Measurements from ENCODE around the gene CBY1.
"Not testable (repeated sequence)": the region's sequence is repeated elsewhere in the genome, so short reads cannot be mapped to it uniquely, and the experiment has no call there.

CBY1 gene

GRCh38 chr22:38638728-38639127 is 17.7 kb upstream of the CBY1 start:
- peaks cover 44% of the 10 kb centered on the region for H3K36me3 Mint-ChIP-seq (ENCODE audit: low read depth)
- H3K27ac Mint-ChIP-seq, result peak overlapping the region; percentile 81 to 93 (median 90)
- no peak overlapping the region for H3K4me3 Mint-ChIP-seq
- H3K9me3 Mint-ChIP-seq, result no peaks in the 10 kb centered on the region
- no peaks in the 10 kb centered on the region for H3K4me1 Mint-ChIP-seq
- H3K27me3 Mint-ChIP-seq (ENCODE audit: low read depth), result no peaks in the 10 kb centered on the region
- TF ChIP-seq, protein P1, sequence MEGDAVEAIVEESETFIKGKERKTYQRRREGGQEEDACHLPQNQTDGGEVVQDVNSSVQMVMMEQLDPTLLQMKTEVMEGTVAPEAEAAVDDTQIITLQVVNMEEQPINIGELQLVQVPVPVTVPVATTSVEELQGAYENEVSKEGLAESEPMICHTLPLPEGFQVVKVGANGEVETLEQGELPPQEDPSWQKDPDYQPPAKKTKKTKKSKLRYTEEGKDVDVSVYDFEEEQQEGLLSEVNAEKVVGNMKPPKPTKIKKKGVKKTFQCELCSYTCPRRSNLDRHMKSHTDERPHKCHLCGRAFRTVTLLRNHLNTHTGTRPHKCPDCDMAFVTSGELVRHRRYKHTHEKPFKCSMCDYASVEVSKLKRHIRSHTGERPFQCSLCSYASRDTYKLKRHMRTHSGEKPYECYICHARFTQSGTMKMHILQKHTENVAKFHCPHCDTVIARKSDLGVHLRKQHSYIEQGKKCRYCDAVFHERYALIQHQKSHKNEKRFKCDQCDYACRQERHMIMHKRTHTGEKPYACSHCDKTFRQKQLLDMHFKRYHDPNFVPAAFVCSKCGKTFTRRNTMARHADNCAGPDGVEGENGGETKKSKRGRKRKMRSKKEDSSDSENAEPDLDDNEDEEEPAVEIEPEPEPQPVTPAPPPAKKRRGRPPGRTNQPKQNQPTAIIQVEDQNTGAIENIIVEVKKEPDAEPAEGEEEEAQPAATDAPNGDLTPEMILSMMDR (IDR thresholded peaks at IDR 0.05; ENCODE audit: unreplicated experiment in 3 of 3), result no peak

GRCh38 chr22:38641476-38642040 is 14.9 kb upstream of the CBY1 start:
- Mint-ChIP-seq H3K36me3 (ENCODE audit: low read depth) (peaks cover 46% of the 10 kb centered on the region), H3K27ac (no peak overlapping the region), H3K4me3 (no peak overlapping the region), H3K27me3 (ENCODE audit: low read depth) (no peaks in the 10 kb centered on the region), H3K9me3 (no peaks in the 10 kb centered on the region), H3K4me1 (no peaks in the 10 kb centered on the region)
- TF ChIP-seq, protein P1 (IDR thresholded peaks at IDR 0.05; ENCODE audit: unreplicated experiment in 3 of 3), result no peak

GRCh38 chr22:38644245-38644644 is 12.2 kb upstream of the CBY1 start:
- H3K27ac Mint-ChIP-seq; H3K4me3 Mint-ChIP-seq; H3K4me1 Mint-ChIP-seq; H3K9me3 Mint-ChIP-seq; H3K27me3 Mint-ChIP-seq (ENCODE audit: low read depth): not testable (repeated sequence)
- H3K36me3 Mint-ChIP-seq (ENCODE audit: low read depth), result peaks cover 56% of the 10 kb centered on the region

DNA sequence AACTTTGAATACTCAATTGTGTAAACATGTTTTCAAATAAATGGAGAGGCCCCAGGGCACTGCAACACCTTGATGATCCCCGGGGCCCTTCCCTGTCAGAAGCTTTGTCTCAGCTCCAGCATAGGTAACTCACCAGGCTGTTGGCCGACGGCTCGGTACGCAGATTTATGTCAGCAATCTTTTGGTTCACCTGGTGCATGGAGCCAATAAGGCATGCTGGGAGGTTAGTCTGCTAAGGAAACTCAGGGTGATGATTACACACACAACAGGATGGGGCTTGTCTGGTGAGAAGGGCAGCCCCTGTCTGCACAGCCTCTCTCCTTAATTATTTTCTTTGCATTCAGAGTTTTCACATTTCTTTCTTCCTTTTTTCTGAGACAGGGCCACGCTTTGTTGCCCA is 11.0 kb upstream of the CBY1 start:
- no peaks in the 10 kb centered on the region for H3K9me3 Mint-ChIP-seq
- no peak overlapping the region for H3K27ac Mint-ChIP-seq
- TF ChIP-seq, protein P1 (IDR thresholded peaks at IDR 0.05; ENCODE audit: unreplicated experiment in 3 of 3), result no peak
- peaks cover 59% of the 10 kb centered on the region for H3K36me3 Mint-ChIP-seq (ENCODE audit: low read depth)
- H3K4me3 Mint-ChIP-seq, result no peak overlapping the region
- no peaks in the 10 kb centered on the region for H3K27me3 Mint-ChIP-seq (ENCODE audit: low read depth)
- H3K4me1 Mint-ChIP-seq, result no peaks in the 10 kb centered on the region

- Mint-ChIP-seq H3K27ac (no peak overlapping the region), H3K9me3 (no peaks in the 10 kb centered on the region), H3K4me1 (no peaks in the 10 kb centered on the region), H3K27me3 (ENCODE audit: low read depth) (no peaks in the 10 kb centered on the region), H3K4me3 (no peak overlapping the region), H3K36me3 (ENCODE audit: low read depth) (peaks cover 41% of the 10 kb centered on the region)
- TF ChIP-seq, protein P1 (IDR thresholded peaks at IDR 0.05; ENCODE audit: unreplicated experiment in 3 of 3), result no peak
These were observed 6.5 kb upstream of the CBY1 start for GRCh38 chr22:38649841-38650522.

- no peaks in the 10 kb centered on the region for H3K9me3 Mint-ChIP-seq
- peaks cover 13% of the 10 kb centered on the region for H3K4me1 Mint-ChIP-seq
- H3K4me3 Mint-ChIP-seq, result no peak overlapping the region
- H3K27ac Mint-ChIP-seq, result no peak overlapping the region
- H3K27me3 Mint-ChIP-seq (ENCODE audit: low read depth), result no peaks in the 10 kb centered on the region
- TF ChIP-seq, protein P1 (IDR thresholded peaks at IDR 0.05; ENCODE audit: unreplicated experiment in 3 of 3), result no peak
- peaks cover 25% of the 10 kb centered on the region for H3K36me3 Mint-ChIP-seq (ENCODE audit: low read depth)
These were observed 3.6 kb upstream of the CBY1 start for GRCh38 chr22:38652859-38653258.

All from nephron (organoid).